ENCODE measurements around the gene KRT16. TPM values are rescaled to one million over a fixed set of nuclear protein-coding genes. Genes with fewer than 3 reads are reported as not detected.
"Not testable (repeated sequence)": the region's sequence is repeated elsewhere in the genome, so short reads cannot be mapped to it uniquely, and the experiment has no call there.

Gene KRT16
- polyA plus RNA-seq, 12 donors = 0.90 to 3.9 (median 1.5) TPM; not detected in 9

GRCh38 chr17:41615454-41615853, 2.9 kb upstream of the KRT16 start:
- no peak for DNase-seq

GRCh38 chr17:41614767-41615166, 2.2 kb upstream of the KRT16 start:
- DNase-seq = not testable (repeated sequence)

- no peak for DNase-seq
These were observed 1.5 kb upstream of the KRT16 start for GRCh38 chr17:41614098-41614497.

GRCh38 chr17:41613277-41614082, 913 bp upstream of the KRT16 start:
- DNase-seq = no peak

GRCh38 chr17:41610965-41611640, 1.5 kb downstream of the KRT16 start:
- DNase-seq = no peak

- not testable (repeated sequence) for DNase-seq
These were observed 2.5 kb downstream of the KRT16 start for GRCh38 chr17:41610061-41610517.

- not testable (repeated sequence) for DNase-seq
These were observed 5.6 kb downstream of the KRT16 start for GRCh38 chr17:41606930-41607329.

- DNase-seq = no peak
These were observed 10.0 kb downstream of the KRT16 start for GRCh38 chr17:41602524-41602923.

GRCh38 chr17:41600318-41600717, 12.2 kb downstream of the KRT16 start:
- no peak for DNase-seq

- DNase-seq = no peak
These were observed 12.9 kb downstream of the KRT16 start for GRCh38 chr17:41599680-41600079.

GRCh38 chr17:41595585-41595984, 17.0 kb downstream of the KRT16 start:
- no peak for DNase-seq

GRCh38 chr17:41594363-41594915, 18.1 kb downstream of the KRT16 start:
- DNase-seq = no peak

GRCh38 chr17:41593306-41593981, 19.1 kb downstream of the KRT16 start:
- no peak for DNase-seq

- DNase-seq = no peak
These were observed 19.8 kb downstream of the KRT16 start for GRCh38 chr17:41592601-41593305.

- no peak for DNase-seq
These were observed 23.3 kb downstream of the KRT16 start for GRCh38 chr17:41589301-41589700.

GRCh38 chr17:41588126-41588810, 24.3 kb downstream of the KRT16 start:
- no peak for DNase-seq

GRCh38 chr17:41586863-41587495, 25.6 kb downstream of the KRT16 start, which contains the start of gene KRT14:
Gene KRT14, minus strand, starts transcription at chr17:41586895. Its CDS starts 61 bp downstream, at chr17:41586834.
- DNase-seq = no peak

- no peak for DNase-seq
These were observed 27.1 kb downstream of the KRT16 start for GRCh38 chr17:41585301-41586056.

- DNase-seq = not testable (repeated sequence)
These were observed 28.1 kb downstream of the KRT16 start for GRCh38 chr17:41584331-41584927.

Measured in muscle of arm (tissue), 12 donors.